BE2C (cell line): ENCODE data around the gene CPLX4.

Experiments
- DNase-seq: peaks from one replicate; pipeline ENCODE4 v3.0.0-alpha.2; 2020
- H3K27me3 ChIP-seq: fragments of 250-450 bp; sonication (Bioruptor Pico); 2 replicates; pipeline ENCODE4 v1.5.1; 2020; ENCODE audit warnings: mild to moderate bottlenecking
- H3K36me3 ChIP-seq: fragments of 250-450 bp; sonication (Bioruptor Pico); 2 replicates; pipeline ENCODE4 v1.5.1; 2020; ENCODE audit warnings: mild to moderate bottlenecking
- H3K4me1 ChIP-seq: fragments of 250-450 bp; sonication (Bioruptor Pico); 2 replicates; pipeline ENCODE4 v1.5.1; 2020
- H3K4me3 ChIP-seq: 2 replicates; pipeline ENCODE4 v1.5.1; 2011; ENCODE audit warnings: low read depth, low read length
- H3K9me3 ChIP-seq: fragments of 250-450 bp; sonication (Bioruptor Pico); 2 replicates; pipeline ENCODE4 v1.5.1; 2020
- TF ChIP-seq, protein P1 (sequence below): IDR thresholded peaks from 2 replicates; pipeline ENCODE4 v1.5.1; 2012; ENCODE audit warnings: mild to moderate bottlenecking, low read depth, low read length

CPLX4 gene

DNA sequence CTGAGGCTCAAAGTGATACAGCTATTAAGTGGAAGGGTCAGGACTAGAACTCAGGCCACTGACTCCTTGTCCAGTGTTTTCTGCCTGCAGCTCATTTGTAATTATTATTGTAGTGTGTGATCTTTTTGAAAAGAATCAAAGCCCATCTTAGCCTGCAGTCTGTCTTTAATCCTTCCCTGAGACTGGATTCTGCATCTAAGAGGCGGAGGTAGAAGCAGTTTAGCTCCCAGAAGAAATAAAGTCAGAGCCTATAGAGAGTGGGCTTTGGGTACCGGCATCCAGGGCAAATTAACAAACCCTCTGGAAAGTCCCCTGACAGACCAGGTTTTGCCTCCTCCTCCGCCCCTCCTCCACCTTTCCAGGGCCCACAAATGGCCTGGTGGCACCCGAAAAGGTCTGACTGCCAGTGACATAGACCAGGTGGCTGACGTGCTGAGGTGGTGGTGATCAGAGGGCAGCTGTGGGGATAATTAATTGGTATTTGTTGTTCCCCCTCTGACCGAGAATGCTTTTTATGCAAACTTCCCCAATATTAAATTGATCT is 43.0 kb downstream of the CPLX4 start:
- Histone ChIP-seq H3K9me3 (no peaks in the 10 kb centered on the region), H3K27me3 (peaks cover 77% of the 10 kb centered on the region), H3K4me3 (no peak overlapping the region), H3K4me1 (no peaks in the 10 kb centered on the region), H3K36me3 (no peaks in the 10 kb centered on the region)
- DNase-seq, result no peak
- TF ChIP-seq, protein P1, sequence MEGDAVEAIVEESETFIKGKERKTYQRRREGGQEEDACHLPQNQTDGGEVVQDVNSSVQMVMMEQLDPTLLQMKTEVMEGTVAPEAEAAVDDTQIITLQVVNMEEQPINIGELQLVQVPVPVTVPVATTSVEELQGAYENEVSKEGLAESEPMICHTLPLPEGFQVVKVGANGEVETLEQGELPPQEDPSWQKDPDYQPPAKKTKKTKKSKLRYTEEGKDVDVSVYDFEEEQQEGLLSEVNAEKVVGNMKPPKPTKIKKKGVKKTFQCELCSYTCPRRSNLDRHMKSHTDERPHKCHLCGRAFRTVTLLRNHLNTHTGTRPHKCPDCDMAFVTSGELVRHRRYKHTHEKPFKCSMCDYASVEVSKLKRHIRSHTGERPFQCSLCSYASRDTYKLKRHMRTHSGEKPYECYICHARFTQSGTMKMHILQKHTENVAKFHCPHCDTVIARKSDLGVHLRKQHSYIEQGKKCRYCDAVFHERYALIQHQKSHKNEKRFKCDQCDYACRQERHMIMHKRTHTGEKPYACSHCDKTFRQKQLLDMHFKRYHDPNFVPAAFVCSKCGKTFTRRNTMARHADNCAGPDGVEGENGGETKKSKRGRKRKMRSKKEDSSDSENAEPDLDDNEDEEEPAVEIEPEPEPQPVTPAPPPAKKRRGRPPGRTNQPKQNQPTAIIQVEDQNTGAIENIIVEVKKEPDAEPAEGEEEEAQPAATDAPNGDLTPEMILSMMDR, result no peak

DNA sequence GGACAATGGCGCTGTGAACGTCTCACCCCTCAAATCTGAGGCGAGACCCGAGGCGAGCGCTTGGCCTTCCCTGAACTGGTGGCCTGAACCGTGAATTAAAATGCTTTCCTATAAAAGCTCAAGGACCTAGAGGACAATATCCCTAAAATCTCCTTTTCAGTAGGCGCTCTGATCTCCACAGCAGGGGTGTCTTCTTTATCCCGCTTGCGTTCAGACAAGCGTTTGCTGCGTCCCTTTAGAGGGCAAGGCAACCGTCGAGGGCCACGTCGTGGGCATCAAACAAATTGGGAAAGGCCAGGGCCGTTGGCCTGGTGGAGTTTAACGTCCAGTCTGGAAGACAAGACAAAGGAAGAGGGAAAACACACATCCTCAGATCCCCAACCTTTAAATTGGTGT is 43.9 kb downstream of the CPLX4 start:
- Histone ChIP-seq H3K27me3 (peaks cover 78% of the 10 kb centered on the region), H3K9me3 (no peaks in the 10 kb centered on the region), H3K36me3 (no peaks in the 10 kb centered on the region), H3K4me3 (no peak overlapping the region), H3K4me1 (no peaks in the 10 kb centered on the region)
- TF ChIP-seq, protein P1, result no peak
- DNase-seq, result no peak

DNA sequence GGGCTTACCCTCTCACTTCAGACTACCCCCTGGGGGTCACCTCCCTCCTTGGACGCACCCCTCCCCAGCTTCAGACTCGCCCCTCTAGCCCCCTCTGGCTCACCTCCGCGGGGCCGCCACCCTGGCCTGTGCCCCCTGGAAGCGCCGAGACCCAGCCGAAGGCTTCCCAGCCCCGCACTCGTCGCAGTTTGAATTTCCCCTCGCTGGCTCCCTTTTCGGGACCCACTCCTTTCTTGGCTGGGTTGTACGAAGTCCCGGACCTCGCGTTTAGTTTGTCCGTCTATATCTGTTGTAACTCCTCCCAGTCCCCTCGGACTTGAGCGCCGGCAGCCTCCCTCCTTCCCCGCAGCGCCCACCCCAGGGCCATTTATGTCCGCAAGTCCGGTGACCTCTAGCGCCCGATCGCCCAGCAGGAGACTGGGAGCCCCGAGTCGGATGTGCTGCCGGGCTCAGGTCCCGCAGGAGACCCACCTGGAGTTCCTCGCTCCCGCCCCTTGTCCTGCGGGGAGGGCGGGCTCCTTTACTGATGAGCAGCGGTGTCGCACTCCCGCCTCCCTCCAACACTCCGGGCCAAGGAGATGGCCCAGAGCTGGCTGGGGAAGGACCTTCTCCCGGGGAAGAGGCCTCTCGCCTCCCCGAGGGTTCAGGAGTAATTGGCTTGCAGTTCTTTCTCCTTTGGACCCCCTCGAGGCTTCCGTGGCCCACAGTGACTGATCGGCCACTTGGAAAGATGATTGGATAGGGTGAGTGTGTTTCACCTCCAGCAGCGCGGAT is 44.5 kb downstream of the CPLX4 start:
- Histone ChIP-seq H3K4me1 (no peaks in the 10 kb centered on the region), H3K27me3 (peaks cover 81% of the 10 kb centered on the region), H3K9me3 (no peaks in the 10 kb centered on the region), H3K4me3 (no peak overlapping the region), H3K36me3 (no peaks in the 10 kb centered on the region)
- DNase-seq, result no peak
- TF ChIP-seq, protein P1, result no peak

DNA sequence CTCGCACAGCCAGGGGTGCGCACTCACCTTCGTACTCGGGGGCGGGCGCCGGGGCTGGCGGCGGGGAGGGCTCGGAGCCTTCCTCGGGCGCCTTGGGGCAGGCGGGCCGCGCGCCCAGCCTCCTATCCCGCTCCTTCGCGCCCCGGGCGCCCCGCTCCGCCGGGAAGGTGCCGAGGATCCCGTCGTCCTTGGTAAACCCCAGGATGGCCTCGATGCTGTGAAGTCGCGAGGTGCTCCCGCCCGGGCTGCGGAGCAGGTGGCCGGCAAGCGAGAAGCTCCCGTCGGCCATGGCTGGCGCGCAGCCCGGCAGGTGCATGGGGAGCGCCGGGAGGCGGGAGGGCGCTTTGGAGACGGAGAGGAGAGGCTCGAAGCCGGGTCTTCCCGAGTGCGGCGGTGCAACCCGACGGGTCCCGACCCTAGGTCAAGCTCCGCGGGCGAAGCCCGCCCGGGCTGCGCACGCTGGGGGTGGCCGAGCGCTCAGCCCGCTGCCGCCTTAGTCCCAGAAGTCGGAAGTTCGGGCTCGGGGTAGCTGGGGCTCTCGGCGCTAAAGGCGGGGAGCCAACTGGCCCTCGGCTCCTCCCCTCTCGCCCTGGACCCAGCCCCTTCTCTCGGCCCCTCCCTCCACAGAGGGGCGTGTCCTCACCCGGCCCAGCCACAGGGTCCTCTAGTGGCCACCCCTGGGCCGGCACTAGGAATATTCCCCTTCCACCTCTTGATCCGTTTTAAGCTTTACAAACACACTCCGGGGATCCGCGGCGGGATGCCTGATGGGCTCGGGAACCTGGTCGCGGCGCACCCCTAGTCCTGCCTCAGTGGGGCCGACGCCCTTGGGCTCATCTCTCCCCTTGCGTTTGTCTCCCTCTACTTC is 45.3 kb downstream of the CPLX4 start, which contains the start of gene RAX:
Gene RAX (minus strand): TSS at position 564 of the 868 bp plus-strand sequence. CDS start 248 bp downstream, at position 316.
- Histone ChIP-seq H3K4me1 (no peaks in the 10 kb centered on the region), H3K36me3 (no peaks in the 10 kb centered on the region), H3K9me3 (no peaks in the 10 kb centered on the region), H3K27me3 (peaks cover 81% of the 10 kb centered on the region), H3K4me3 (no peak within 1 kb of the TSS)
- DNase-seq, result peak; percentile 19
- TF ChIP-seq, protein P1, result no peak

DNA sequence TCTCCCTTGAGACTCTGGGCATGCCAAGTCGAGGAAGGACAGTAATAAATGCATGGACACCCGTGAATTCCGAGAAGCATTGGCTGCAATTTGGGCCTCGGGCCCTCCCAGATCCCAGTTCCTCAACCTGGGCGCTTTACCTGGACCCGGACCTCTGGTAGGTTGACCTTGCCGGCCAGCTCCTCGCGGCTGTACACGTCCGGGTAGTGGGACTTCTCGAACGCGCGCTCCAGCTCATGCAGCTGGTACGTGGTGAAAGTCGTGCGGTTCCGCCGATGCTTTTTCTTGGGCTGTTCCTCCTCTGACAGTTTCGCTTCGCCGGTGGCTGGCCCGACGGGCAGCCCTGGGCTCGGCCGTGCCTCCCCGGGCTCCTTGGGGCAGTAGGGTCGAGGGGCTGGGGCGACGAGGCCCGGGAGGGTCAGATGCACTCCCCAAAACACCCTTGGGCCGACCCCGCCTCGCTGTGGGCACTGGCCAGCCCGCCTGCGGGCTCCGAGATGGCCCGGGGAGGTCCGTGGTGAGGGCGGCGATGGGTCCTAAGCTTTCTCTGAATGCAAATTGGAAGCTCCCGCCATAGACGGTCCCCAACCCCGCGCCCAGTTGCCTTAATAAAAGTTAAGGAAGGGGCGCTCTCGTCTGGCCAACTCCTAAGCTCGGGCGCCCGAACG is 46.1 kb downstream of the CPLX4 start:
- Histone ChIP-seq H3K27me3 (peaks cover 85% of the 10 kb centered on the region), H3K4me1 (no peaks in the 10 kb centered on the region), H3K36me3 (no peaks in the 10 kb centered on the region), H3K4me3 (no peak overlapping the region), H3K9me3 (no peaks in the 10 kb centered on the region)
- no peak for DNase-seq
- TF ChIP-seq, protein P1, result no peak
